Colonic mucosa (tissue), 4 donors: ENCODE measurements around the gene DMD. TPM values are rescaled to one million over a fixed set of nuclear protein-coding genes. Genes with fewer than 3 reads are reported as not detected.

ENCODE experiments used
- DNase-seq: peaks from one replicate; pipeline ENCODE4 v3.0.0-alpha.2; 2020
- H3K27ac ChIP-seq: fragments of 200-600 bp; one replicate; pipeline ENCODE4 v1.8.0; 2021
- H3K27me3 ChIP-seq: fragments of 200-600 bp; one replicate; pipeline ENCODE4 v1.8.0; 2021
- H3K36me3 ChIP-seq: fragments of 200-600 bp; one replicate; pipeline ENCODE4 v1.8.0; 2021
- H3K4me1 ChIP-seq: fragments of 200-600 bp; one replicate; pipeline ENCODE4 v1.8.0; 2021; ENCODE audit warnings: mild to moderate bottlenecking
- H3K4me3 ChIP-seq: fragments of 200-600 bp; one replicate; pipeline ENCODE4 v1.8.0; 2021
- H3K9ac ChIP-seq, 2 donors: one replicate each; pipeline ENCODE4 v1.7.0; 2013; ENCODE audit warnings: control low read depth in 2 of 2, low read depth in 2 of 2, low read length in 2 of 2
- H3K9me3 ChIP-seq: fragments of 200-600 bp; one replicate; pipeline ENCODE4 v1.8.0; 2021
- intact Hi-C: fragments of 100-400 bp; cut with DNase I; formaldehyde crosslinking; loops from one replicate; pipeline ENCODE4 v1.14.1; 2022
- total RNA-seq, 2 donors: library from RNA; stranded (reverse); fragmentation: NEBNext Ultra II Directional in 1 of 2; extraction: Animal tissue kit (Norgen Biotek cat#: 25700) in 1 of 2; gene quantifications; one replicate each; pipeline ENCODE4 v1.2.1, GENCODE V29; 2021
- TF ChIP-seq, protein P1 (sequence below): fragments of 200-600 bp; IDR thresholded peaks from one replicate; pipeline ENCODE4 v1.8.0; 2022; ENCODE audit warnings: antibody characterized with exemption, mild to moderate bottlenecking
- donor health status: healthy.
- donor health status: DM: no; HTN: no; CAD: no.
- donor health status: DM: no; HTN: no; CAD: no.

DMD gene
- total RNA-seq, 2 donors from 2014 or later = 7.3 to 24.5 TPM

GRCh38 chrX:31884535-31884934 is 1326.8 kb downstream of the DMD start:
- H3K9me3 ChIP-seq = no peaks in the 10 kb centered on the region
- DNase-seq = no peak
- H3K27me3 ChIP-seq = no peaks in the 10 kb centered on the region
- no peak overlapping the region for H3K4me3 ChIP-seq
- H3K27ac ChIP-seq = no peak overlapping the region
- H3K4me1 ChIP-seq = no peaks in the 10 kb centered on the region
- intact Hi-C loops = no loop called here
- H3K36me3 ChIP-seq = no peaks in the 10 kb centered on the region
- H3K9ac ChIP-seq = no peak overlapping the region
- TF ChIP-seq, protein P1, sequence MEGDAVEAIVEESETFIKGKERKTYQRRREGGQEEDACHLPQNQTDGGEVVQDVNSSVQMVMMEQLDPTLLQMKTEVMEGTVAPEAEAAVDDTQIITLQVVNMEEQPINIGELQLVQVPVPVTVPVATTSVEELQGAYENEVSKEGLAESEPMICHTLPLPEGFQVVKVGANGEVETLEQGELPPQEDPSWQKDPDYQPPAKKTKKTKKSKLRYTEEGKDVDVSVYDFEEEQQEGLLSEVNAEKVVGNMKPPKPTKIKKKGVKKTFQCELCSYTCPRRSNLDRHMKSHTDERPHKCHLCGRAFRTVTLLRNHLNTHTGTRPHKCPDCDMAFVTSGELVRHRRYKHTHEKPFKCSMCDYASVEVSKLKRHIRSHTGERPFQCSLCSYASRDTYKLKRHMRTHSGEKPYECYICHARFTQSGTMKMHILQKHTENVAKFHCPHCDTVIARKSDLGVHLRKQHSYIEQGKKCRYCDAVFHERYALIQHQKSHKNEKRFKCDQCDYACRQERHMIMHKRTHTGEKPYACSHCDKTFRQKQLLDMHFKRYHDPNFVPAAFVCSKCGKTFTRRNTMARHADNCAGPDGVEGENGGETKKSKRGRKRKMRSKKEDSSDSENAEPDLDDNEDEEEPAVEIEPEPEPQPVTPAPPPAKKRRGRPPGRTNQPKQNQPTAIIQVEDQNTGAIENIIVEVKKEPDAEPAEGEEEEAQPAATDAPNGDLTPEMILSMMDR = no peak

DNA sequence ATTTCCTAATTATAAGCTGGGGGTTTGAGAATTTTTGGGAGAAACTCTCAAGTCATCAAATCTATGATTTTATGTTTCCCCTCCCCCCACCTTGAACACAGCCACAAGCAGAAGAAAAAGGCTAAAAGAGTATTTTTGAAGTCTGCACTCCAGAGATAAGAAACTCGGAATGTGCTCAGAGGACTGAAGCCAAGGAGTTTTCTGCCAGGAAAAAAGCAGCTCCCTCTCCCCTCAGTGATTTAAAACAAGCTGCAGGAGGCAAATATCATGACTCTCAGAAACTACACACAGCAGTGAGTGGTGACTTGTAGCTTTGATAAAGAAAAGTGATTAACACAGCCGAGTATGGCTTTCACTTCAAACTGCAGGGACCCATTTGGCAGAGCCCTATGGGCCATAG is 1339.3 kb downstream of the DMD start:
- no peak for DNase-seq
- Histone ChIP-seq H3K27ac (no peak overlapping the region), H3K27me3 (no peaks in the 10 kb centered on the region), H3K36me3 (no peaks in the 10 kb centered on the region), H3K9ac (no peak overlapping the region), H3K4me1 (no peaks in the 10 kb centered on the region), H3K4me3 (no peak overlapping the region), H3K9me3 (no peaks in the 10 kb centered on the region)
- TF ChIP-seq, protein P1 = no peak
- intact Hi-C loops = no loop called here

DNA sequence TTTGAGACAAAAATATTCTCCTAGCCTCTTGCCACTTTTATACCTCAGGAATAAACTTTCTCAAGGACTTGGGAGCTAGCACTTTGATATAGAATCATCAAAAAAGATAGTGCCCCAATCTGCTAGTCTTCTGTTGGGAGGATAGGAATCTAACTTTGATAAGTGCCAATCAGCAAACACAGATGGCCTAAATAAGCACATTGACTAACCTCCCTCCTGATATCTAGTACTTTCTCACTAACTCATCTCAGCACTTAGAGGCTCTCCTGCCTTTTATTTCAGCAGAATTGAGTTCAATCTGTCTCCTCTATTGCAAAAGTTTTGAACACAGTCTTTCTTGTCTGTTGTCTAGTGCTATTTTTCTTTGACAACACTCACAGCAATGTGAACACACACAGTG is 1341.1 kb downstream of the DMD start:
- no peak overlapping the region for H3K4me3 ChIP-seq
- H3K9me3 ChIP-seq = no peaks in the 10 kb centered on the region
- no peaks in the 10 kb centered on the region for H3K27me3 ChIP-seq
- no peaks in the 10 kb centered on the region for H3K4me1 ChIP-seq
- TF ChIP-seq, protein P1 = no peak
- intact Hi-C loops = no loop called here
- no peak overlapping the region for H3K27ac ChIP-seq
- H3K36me3 ChIP-seq = no peaks in the 10 kb centered on the region
- no peak for DNase-seq
- no peak overlapping the region for H3K9ac ChIP-seq

DNA sequence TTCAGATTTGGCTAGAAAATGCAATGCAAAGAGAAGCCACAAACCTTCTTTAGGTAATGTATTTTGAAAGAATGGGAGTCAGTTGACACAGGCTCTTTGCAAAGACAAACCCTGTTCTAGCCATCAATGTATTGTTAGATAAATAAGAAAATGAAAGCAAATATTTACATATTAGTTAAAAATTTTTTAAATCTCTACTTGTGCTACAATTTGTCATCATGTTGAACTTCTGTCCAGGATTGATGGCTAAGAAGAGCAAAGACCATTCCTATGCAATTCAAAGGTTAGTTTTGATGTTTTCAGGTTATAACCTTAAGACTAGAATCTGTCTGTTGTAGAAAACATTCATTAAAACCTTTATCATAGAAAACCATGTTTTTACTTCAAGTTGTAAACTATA is 1350.7 kb downstream of the DMD start:
- DNase-seq = no peak
- Histone ChIP-seq H3K9me3 (no peaks in the 10 kb centered on the region), H3K4me3 (no peak overlapping the region), H3K4me1 (no peaks in the 10 kb centered on the region), H3K27ac (no peak overlapping the region), H3K27me3 (no peaks in the 10 kb centered on the region), H3K36me3 (no peaks in the 10 kb centered on the region), H3K9ac (no peak overlapping the region)
- TF ChIP-seq, protein P1 = no peak
- intact Hi-C loops = no loop called here

DNA sequence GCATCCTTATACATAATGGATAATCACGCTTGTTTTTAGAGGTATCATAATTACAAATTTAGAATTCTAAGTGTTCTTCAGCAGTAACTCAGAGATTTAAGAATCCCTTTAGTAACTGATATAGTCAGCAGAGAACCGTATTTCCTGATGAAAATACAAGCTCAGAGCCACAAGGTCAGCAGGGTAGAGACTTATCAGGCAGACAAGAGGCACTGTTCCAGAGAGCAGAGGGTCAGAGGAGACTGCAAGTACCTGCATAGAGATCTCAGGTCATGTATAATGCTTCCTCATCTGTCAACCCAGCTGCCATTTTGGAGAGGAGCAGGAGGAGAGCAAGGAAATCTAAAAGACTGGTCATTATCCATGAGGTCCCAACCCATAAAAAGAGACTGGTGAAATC is 1352.4 kb downstream of the DMD start:
- no peak for DNase-seq
- H3K9ac ChIP-seq = no peak overlapping the region
- H3K4me1 ChIP-seq = no peaks in the 10 kb centered on the region
- no peaks in the 10 kb centered on the region for H3K27me3 ChIP-seq
- TF ChIP-seq, protein P1 = no peak
- no peaks in the 10 kb centered on the region for H3K36me3 ChIP-seq
- no peaks in the 10 kb centered on the region for H3K9me3 ChIP-seq
- H3K4me3 ChIP-seq = no peak overlapping the region
- intact Hi-C loops = no loop called here
- H3K27ac ChIP-seq = no peak overlapping the region

- DNase-seq = no peak
Observed at GRCh38 chrX:31854716-31855115, 1356.6 kb downstream of the DMD start.

More at GRCh38 chrX:31854716-31855115, 1356.6 kb downstream of the DMD start:
- Histone ChIP-seq H3K27ac (no peak overlapping the region), H3K9ac (no peak overlapping the region), H3K4me3 (no peak overlapping the region), H3K36me3 (no peaks in the 10 kb centered on the region), H3K4me1 (no peaks in the 10 kb centered on the region), H3K27me3 (no peaks in the 10 kb centered on the region), H3K9me3 (no peaks in the 10 kb centered on the region)
- intact Hi-C loops = no loop called here
- TF ChIP-seq, protein P1 = no peak
